A549 treated with AZD9567 at 1 μM for 4 hours (cell line): Measurements from ENCODE around the gene DPEP3. TPM values are rescaled to one million over a fixed set of nuclear protein-coding genes. Genes with fewer than 3 reads are reported as not detected.

Experiments
- total RNA-seq: library from RNA; stranded (reverse); fragments of 200-300 nt; extraction: Qiagen RNA extraction; gene quantifications from 5 replicates; pipeline ENCODE4 v1.2.3, GENCODE V29; 2022; ENCODE audit not compliant: insufficient read depth

The DPEP3 gene
- not detected in 5 replicates for total RNA-seq

DNA sequence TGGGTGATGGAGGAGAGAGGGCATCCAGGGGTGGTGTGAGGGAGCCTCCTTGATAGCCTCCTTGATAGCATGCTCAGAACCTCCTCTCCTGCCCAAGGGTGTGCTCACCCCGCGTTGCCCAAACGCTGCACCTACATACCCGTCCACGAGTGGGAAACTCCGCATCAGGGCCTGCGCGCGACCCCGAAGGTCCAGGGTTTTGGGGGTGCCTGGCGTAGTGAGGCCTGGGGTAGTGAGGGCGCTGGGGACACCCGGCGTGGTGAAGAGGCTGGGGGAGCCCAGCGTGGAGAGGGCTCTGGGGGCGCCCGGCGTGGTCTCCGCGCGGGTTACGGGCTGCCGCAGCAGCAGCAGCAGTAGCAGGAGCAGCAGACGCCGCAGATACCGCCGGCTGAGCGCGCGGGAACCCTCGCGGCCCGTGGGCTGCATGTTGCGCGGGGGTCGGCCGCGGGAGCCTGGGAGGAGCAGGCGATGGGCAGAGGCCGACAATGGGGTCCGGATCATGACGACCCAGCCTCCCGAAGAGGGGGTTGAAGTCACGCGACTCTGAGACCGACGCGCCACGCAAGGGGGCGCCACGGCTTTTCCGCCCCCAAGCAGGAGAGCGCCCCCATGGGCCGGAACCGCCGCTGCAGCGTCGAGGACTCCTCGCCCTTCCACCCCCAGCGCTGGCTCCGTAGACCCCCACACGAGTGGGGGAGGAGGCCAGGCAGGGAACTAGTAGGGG lies at the start of gene DPEP3:
Gene DPEP3, minus strand, starts transcription at position 545 of the 724 bp plus-strand sequence. Its CDS starts 119 bp downstream, at position 426.

GRCh38 chr16:68022728-68023537 lies 42.6 kb upstream of the DPEP3 start, which contains the start of the genes DDX28 and DUS2:
Gene DDX28 (minus strand): TSS chr16:68023232. CDS start chr16:68023202, 30 bp downstream.
Gene DUS2 (plus strand): TSS chr16:68023284. CDS start chr16:68038024, 14,740 bp downstream.

GRCh38 chr16:68015681-68016080 lies 35.4 kb upstream of the DPEP3 start, which contains the start of gene DPEP2NB:
Gene DPEP2NB (minus strand): TSS chr16:68015911. CDS start chr16:68015770, 141 bp downstream.

DNA sequence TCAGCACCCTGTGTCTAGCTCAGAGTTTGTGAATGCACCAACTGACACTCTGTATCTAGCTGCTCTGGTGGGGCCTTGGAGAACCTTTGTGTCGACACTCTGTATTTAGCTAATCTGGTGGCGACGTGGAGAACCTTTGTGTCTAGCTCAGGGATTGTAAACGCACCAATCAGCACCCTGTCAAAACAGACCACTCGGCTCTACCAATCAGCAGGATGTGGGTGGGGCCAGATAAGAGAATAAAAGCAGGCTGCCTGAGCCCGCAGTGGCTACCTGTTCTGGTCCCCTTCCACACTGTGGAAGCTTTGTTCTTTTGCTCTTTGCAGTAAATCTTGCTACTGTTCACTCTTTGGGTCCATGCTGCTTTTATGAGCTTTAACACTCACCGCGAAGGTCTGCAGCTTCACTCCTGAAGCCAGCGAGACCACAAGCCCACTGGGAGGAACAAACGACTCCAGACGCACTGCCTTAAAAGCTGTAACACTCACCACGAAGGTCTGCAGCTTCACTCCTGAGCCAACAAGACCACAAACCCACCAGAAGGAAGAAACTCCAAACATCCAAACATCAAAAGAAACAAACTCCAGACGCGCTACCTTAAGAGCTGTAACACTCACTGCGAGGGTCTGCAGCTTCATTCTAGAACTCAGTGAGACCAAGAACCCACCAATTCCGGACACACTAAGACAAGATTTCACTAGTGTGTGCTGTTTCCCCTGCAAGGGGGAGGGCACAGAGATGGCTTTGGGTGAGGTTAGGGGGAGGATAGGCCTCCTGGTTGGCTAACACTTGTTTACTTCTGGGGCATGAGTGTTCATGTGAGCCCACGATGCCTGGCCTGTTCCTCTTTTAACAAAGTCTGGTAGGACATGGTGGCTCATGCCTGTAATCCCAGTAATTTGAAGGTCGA lies 18.7 kb upstream of the DPEP3 start, which contains the start of gene DPEP2:
Gene DPEP2, minus strand, starts transcription at position 706 of the 910 bp plus-strand sequence. CDS start 6,272 bp downstream, outside the sequence.

GRCh38 chr16:67968400-67969253 lies 11.7 kb downstream of the DPEP3 start, which contains the start of gene SLC12A4:
Gene SLC12A4 (minus strand): TSS chr16:67968637. CDS start chr16:67968553, 84 bp downstream.

DNA sequence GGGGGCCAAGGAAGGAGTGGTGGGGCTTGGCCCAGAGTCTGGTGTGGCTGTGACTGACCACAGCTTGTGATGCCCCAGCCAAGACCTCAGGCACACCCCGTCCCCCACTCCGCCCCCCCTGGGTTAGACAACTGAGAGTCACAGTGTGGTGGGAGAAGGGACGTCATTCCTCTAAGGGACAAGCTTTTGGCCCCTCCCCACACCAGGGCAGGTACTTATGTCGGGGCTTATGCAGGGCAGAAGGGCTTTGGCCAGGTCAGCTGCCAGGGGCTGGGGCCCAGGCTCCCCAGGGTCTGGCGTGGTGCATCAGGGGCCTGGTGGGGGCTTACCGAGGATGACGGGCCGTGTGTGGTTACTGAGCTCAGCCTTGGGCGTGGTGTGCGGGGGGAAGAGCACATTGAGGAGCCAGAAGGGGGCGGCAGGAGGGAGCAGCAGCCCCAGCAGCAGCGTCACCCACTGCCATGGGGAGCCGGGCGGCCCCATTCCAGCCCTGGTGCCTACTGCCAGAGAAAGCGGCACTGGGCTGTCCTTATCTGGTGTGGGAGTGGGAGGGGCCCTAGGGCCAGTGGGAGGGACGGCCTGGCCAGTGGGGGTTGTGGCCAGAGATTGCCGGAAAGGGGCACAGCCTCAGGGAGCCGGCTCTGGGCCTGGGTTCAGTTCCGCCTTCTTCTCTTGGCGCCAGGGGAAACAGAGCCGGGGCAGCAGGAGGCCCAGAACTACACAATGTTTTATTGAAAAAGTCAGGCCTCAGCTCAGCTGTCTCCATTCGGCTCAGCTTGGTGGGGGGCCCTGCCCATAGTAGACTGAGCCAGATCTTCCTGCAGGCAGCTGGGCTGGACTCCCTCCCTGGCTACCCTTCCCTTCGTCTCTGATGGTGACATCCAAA lies 36.4 kb downstream of the DPEP3 start, which contains the start of gene LCAT:
Gene LCAT, minus strand, starts transcription at position 502 of the 886 bp plus-strand sequence. Its CDS starts 19 bp downstream, at position 483.

DNA sequence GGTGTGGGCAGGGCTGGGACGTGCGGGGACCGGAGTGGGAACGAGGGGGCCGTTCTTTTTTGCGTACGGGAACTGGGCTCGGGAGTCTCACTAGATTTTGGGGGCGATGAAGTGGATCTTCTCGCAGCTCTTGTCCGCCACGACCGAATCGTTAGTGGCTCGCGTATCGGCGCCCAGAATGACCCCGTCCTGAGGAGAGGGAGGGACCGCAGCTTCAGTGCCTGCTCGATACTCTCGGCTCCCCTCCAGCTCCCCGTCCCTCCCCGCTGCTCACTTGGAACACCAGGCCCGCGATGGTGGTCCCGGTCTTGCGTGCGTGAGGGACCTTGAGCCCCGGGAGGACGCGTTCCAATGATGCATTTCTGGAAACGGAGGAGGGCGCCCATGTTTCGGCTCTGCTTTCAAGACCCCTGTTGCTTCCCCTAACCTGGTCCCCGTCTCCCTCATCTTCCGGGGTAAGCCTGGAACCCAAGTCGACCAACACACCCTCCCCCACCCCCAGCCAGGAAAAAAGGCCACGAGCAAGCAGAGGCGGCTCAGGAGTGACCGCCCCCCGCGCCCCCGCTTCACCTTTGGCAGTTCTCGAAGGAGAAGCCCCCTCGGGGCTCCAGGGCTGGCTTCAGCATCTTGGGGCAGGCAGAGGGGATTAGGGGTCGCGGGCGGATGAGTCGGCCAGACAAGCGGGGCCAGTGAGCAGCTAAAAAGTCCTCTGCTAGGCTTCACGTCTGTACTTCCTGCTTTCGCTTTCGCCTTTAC lies 44.0 kb downstream of the DPEP3 start, which contains the start of gene PSMB10:
Gene PSMB10, minus strand, starts transcription at position 727 of the 756 bp plus-strand sequence. Its CDS starts 101 bp downstream, at position 626.

GRCh38 chr16:67931712-67932461 lies 48.4 kb downstream of the DPEP3 start, which contains the start of gene CTRL:
Gene CTRL (minus strand): TSS chr16:67931862. CDS start chr16:67931852, 10 bp downstream.

Other genes with a start within 250 kb of the DPEP3 start
- gene RANBP10, start 173.9 kb downstream of the DPEP3 start, total RNA-seq, result 9.5 to 10.9 TPM (median 10.2 TPM) in 5 replicates
- gene TSNAXIP1, start 173.6 kb downstream of the DPEP3 start, total RNA-seq, result 0.33 to 0.85 TPM (median 0.43 TPM) in 4 of 5 replicates, not detected in the other
- 23.4 to 41.0 TPM (median 38.1 TPM) in 5 replicates for gene THAP11, start 138.2 kb downstream of the DPEP3 start, total RNA-seq
- 234 to 376 TPM (median 237 TPM) in 5 replicates for gene NUTF2, start 133.6 kb downstream of the DPEP3 start, total RNA-seq
- 27.5 to 32.3 TPM (median 31.8 TPM) in 5 replicates for gene CENPT, start 132.8 kb downstream of the DPEP3 start, total RNA-seq
- 38.5 to 68.1 TPM (median 65.8 TPM) in 5 replicates for gene EDC4, start 107.4 kb downstream of the DPEP3 start, total RNA-seq
- 0.29 to 0.37 TPM in 2 of 5 replicates, not detected in the others for gene NRN1L, start 95.6 kb downstream of the DPEP3 start, total RNA-seq
- 11.1 to 20.4 TPM (median 15.9 TPM) in 5 replicates for gene PSKH1, start 87.2 kb downstream of the DPEP3 start, total RNA-seq
- gene CTRL, start 48.6 kb downstream of the DPEP3 start, total RNA-seq, result 1.3 to 3.3 TPM (median 1.8 TPM) in 5 replicates
- 33.9 to 55.6 TPM (median 53.0 TPM) in 5 replicates for gene PSMB10, start 43.6 kb downstream of the DPEP3 start, total RNA-seq
- gene LCAT, start 36.4 kb downstream of the DPEP3 start, total RNA-seq, result 3.2 to 14.0 TPM (median 12.7 TPM) in 5 replicates
- 20.5 to 37.5 TPM (median 34.2 TPM) in 5 replicates for gene SLC12A4, start 11.9 kb downstream of the DPEP3 start, total RNA-seq
- not detected in 5 replicates for gene DPEP2, start 19.0 kb upstream of the DPEP3 start, total RNA-seq
- not detected in 5 replicates for gene DPEP2NB, start 35.4 kb upstream of the DPEP3 start, total RNA-seq
- 17.5 to 22.0 TPM (median 21.0 TPM) in 5 replicates for gene DDX28, start 42.7 kb upstream of the DPEP3 start, total RNA-seq
- gene DUS2, start 42.8 kb upstream of the DPEP3 start, total RNA-seq, result 14.9 to 17.4 TPM (median 15.9 TPM) in 5 replicates
- 14.4 to 17.5 TPM (median 15.0 TPM) in 5 replicates for gene NFATC3, start 104.9 kb upstream of the DPEP3 start, total RNA-seq